Body of pancreas (tissue), 4 donors: ENCODE results near the gene CRYGN. TPM values are rescaled to one million over a fixed set of nuclear protein-coding genes. Genes with fewer than 3 reads are reported as not detected.

ENCODE experiments used
- ATAC-seq: fragments of 150-250 bp; one replicate; pipeline ENCODE4 v1.9.1; 2016
- DNase-seq, 4 donors: peaks; one replicate each; pipeline ENCODE4 v3.0.0-alpha.2; 2019
- H3K27ac ChIP-seq, 4 donors: fragments of 200-600 bp; sonication (generic); 1 replicate in 3 of 4; 2 replicates in 1 of 4; pipeline versions ENCODE4 v1.5.1 to v1.6.1; 2016 to 2019; ENCODE audit warnings: mild to moderate bottlenecking in 1 of 4, mixed read lengths in 1 of 4, moderate library complexity in 1 of 4
- H3K27me3 ChIP-seq, 2 donors: fragments of 200-600 bp; sonication (generic); one replicate each; pipeline ENCODE4 v1.6.0; 2016; ENCODE audit warnings: mild to moderate bottlenecking in 1 of 2
- H3K36me3 ChIP-seq, 2 donors: fragments of 200-600 bp; sonication (generic); replicated peaks in 1 of 2; 2 replicates each; pipeline ENCODE4 v1.5.1; 2016; ENCODE audit warnings: low read depth in 2 of 2; ENCODE audit not compliant: insufficient read depth in 1 of 2
- H3K4me1 ChIP-seq: fragments of 200-600 bp; sonication (generic); one replicate; pipeline ENCODE4 v1.6.0; 2016
- H3K4me3 ChIP-seq, 2 donors: fragments of 200-600 bp; sonication (generic); 1 replicate in 1 of 2; 2 replicates in 1 of 2; pipeline ENCODE4 v1.5.1; 2016 to 2019
- H3K9me3 ChIP-seq, 3 donors: fragments of 200-600 bp; sonication (generic); 1 replicate in 2 of 3; 2 replicates in 1 of 3; pipeline ENCODE4 v1.5.1; 2016
- POLR2A ChIP-seq, 3 donors: fragments of 450-650 bp; IDR thresholded peaks; one replicate each; pipeline ENCODE4 v1.6.1; 2016; ENCODE audit warnings: antibody characterized with exemption in 3 of 3, mild to moderate bottlenecking in 2 of 3
- WGBS, 2 donors: methylation state at CpG; one replicate each; pipeline ENCODE4 v1.1.5; 2017; 5-methylcytosine and 5-hydroxymethylcytosine counted together
- intact Hi-C: fragments of 100-400 bp; cut with DNase I; formaldehyde crosslinking; loops from one replicate; pipeline ENCODE4 v1.15.1; 2023
- total RNA-seq, 2 donors: library from RNA; depleted of rRNA; stranded (reverse); fragments of >200 nt; gene quantifications; one replicate each; pipeline ENCODE4 v1.1.0, GENCODE V29; 2016
- TF ChIP-seq, protein P1 (sequence below), 7 experiments: fragments of 450-650 bp in 4 of 7; fragments of 200-600 bp in 3 of 7; sonication (generic) in 3 of 7; IDR thresholded peaks; one replicate each; pipeline ENCODE4 v1.5.1; 2016 to 2019; ENCODE audit warnings: antibody characterized with exemption in 7 of 7

Gene CRYGN
- total RNA-seq, 2 donors from 2014 or later: not detected

DNA sequence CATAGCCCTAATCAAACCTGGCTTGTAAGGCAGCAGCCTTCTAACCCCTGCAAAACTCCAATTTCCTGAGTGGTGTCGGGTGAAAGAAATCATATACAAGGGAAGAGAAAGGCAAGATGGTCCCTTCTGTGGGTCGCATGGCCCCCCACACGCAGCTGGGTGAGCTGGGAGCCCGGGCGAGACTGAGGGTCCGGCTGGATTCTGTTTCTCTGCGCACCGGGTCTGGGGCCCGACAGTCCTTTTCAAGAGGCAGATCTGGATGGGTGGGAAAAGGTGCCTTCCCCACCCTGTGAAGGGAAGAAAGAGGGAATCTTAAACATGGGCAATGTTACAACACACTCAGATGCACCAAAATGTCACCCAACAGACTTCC lies 48.6 kb downstream of the CRYGN start:
- DNase-seq: no peak
- Histone ChIP-seq H3K36me3 (no peaks in the 10 kb centered on the region), H3K9me3 (no peaks in the 10 kb centered on the region), H3K27ac (no peak overlapping the region), H3K27me3 (no peaks in the 10 kb centered on the region), H3K4me1 (peaks cover 4% of the 10 kb centered on the region), H3K4me3 (no peak overlapping the region)
- TF ChIP-seq POLR2A (IDR thresholded peaks at IDR 0.05): no peak
- TF ChIP-seq, protein P1, sequence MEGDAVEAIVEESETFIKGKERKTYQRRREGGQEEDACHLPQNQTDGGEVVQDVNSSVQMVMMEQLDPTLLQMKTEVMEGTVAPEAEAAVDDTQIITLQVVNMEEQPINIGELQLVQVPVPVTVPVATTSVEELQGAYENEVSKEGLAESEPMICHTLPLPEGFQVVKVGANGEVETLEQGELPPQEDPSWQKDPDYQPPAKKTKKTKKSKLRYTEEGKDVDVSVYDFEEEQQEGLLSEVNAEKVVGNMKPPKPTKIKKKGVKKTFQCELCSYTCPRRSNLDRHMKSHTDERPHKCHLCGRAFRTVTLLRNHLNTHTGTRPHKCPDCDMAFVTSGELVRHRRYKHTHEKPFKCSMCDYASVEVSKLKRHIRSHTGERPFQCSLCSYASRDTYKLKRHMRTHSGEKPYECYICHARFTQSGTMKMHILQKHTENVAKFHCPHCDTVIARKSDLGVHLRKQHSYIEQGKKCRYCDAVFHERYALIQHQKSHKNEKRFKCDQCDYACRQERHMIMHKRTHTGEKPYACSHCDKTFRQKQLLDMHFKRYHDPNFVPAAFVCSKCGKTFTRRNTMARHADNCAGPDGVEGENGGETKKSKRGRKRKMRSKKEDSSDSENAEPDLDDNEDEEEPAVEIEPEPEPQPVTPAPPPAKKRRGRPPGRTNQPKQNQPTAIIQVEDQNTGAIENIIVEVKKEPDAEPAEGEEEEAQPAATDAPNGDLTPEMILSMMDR (IDR thresholded peaks at IDR 0.05): no peak
- intact Hi-C loops: no loop called here
- no peak for ATAC-seq
- WGBS, 2 donors: 86 to 93% methylated on average over 9 of the region's 9 CpGs

DNA sequence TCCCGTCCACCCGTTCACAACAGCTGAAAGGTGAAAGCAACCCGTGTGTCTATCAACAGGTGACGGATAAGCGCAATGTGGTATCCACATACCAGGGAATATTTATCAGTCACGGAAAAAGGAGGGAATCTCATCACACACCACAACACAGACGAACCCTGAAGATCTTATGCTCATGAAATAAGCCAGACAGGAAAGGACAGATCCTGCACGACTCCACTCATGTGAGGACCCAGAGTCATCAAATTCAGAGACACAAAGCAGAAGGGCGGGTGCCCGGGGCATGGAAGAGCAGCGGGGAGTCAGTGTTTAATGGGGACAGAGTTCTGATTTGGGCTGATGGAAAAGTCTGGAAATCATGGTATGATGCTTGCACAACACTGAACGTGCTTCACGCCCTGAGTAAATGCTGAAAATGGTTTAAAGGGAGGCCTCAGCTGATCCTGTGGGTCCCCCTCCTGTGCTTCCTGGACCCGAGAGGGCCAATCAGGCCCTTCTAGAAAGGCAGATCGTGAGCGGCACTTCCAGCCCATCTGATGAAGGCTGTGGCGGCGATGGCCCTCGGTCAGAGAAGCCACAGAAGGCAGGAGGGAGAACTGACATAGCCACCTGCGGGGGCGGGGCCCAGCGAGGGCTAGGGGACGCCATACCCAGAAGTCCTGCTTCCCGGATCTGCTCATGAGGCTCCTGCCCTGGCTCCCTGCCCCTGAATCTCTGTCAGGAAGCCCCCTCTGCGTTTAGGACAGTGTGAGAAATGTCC lies 49.2 kb downstream of the CRYGN start:
- no peak for TF ChIP-seq POLR2A (IDR thresholded peaks at IDR 0.05)
- TF ChIP-seq, protein P1 (IDR thresholded peaks at IDR 0.05): no peak
- H3K27me3 ChIP-seq: no peaks in the 10 kb centered on the region
- no peaks in the 10 kb centered on the region for H3K9me3 ChIP-seq
- H3K4me3 ChIP-seq: no peak overlapping the region
- ATAC-seq: no peak
- 72 to 76% methylated on average over 19 to 25 of the region's 25 CpGs for WGBS, 2 donors
- intact Hi-C loops: no loop called here
- H3K4me1 ChIP-seq: peaks cover 7% of the 10 kb centered on the region
- no peak overlapping the region for H3K27ac ChIP-seq
- no peaks in the 10 kb centered on the region for H3K36me3 ChIP-seq
- DNase-seq: no peak

DNA sequence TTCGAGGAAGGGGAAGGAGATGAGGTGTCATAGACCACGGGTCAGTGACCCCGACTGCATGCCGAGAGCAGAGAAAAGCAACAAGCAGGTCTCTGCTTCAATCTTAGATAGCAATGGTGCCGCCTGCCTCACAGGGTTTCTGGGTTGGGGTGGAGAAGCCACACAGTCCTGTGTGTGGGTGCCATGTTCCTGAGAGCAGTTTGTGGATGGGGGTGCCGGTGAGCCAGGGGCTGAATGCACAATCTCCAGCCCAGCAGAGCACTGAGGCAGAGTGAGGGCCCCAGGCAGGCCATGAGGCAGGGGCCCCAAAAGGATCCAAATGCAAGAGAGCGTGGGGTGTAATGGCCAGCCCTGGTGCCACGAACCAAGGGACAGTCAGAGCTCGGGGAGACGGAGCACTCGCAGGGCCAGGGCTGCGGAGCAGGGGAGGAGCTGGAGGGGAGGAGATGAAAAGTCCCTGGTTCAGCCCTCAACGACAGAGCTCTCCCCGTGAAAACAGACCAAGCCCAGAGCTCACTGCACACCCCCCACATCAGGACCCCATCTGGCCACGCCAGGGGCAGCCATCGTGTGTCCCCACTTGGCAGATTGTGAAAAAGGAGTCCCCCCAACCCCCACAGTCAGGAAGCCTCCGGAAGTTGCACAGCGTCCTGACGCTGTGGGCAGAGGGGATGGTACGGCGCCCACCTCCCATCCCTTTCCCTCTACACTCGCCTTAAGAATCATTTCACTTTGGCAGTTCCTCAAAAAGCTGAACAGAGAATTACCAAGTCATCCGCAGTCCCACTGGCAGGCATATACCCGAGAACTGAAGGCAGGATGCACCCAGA lies 50.0 kb downstream of the CRYGN start:
- no peak overlapping the region for H3K4me3 ChIP-seq
- H3K27ac ChIP-seq: no peak overlapping the region
- H3K27me3 ChIP-seq: no peaks in the 10 kb centered on the region
- peaks cover 7% of the 10 kb centered on the region for H3K4me1 ChIP-seq
- no peak for ATAC-seq
- H3K36me3 ChIP-seq: no peaks in the 10 kb centered on the region
- H3K9me3 ChIP-seq: no peaks in the 10 kb centered on the region
- DNase-seq: no peak
- no peak for TF ChIP-seq POLR2A (IDR thresholded peaks at IDR 0.05)
- TF ChIP-seq, protein P1 (IDR thresholded peaks at IDR 0.05): no peak
- WGBS, 2 donors: 77 to 85% methylated on average over 19 to 24 of the region's 24 CpGs
- intact Hi-C loops: no loop called here

DNA sequence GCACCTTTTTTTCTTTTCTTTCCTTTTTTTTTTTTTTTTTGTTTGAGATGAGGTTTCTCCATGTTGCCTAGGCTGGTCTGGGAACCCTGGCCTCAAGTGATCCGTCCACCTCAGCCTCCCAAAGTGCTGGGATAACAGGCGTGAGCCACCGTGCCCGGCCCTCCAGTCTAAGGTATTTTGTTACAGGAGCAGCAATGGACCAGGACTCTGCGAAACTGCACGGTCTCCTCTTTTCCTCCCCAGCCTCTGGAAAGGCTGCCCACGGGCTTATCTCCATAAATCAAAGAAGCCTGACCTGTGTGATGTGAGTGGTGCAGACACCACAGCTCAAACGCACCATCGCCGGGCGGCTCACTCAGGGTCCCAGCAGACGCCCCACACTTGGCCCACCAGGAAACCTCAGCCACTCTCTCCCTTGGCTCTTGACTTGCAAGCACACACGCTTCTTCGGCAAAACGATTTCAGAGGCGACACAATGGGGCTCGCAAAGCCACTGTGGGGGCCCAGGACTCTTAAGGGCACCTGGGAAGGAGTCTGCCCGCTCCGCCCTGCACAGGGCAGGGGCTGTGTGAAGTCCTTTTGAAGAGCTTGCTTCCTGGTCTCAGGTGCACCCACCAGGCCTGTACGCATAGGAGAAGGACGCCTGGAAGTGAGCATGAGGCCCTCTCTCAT lies 50.7 kb downstream of the CRYGN start:
- ATAC-seq (no peak), DNase-seq (no peak)
- intact Hi-C loops: no loop called here
- Histone ChIP-seq H3K9me3 (no peaks in the 10 kb centered on the region), H3K36me3 (no peaks in the 10 kb centered on the region), H3K4me3 (no peak overlapping the region), H3K27me3 (no peaks in the 10 kb centered on the region), H3K4me1 (peaks cover 7% of the 10 kb centered on the region), H3K27ac (no peak overlapping the region)
- WGBS, 2 donors: 84 to 91% methylated on average over 17 to 21 of the region's 21 CpGs
- no peak for TF ChIP-seq POLR2A (IDR thresholded peaks at IDR 0.05)
- TF ChIP-seq, protein P1 (IDR thresholded peaks at IDR 0.05): no peak
